Measurements from ENCODE around the gene EDN3.

EDN3 gene, protein sequence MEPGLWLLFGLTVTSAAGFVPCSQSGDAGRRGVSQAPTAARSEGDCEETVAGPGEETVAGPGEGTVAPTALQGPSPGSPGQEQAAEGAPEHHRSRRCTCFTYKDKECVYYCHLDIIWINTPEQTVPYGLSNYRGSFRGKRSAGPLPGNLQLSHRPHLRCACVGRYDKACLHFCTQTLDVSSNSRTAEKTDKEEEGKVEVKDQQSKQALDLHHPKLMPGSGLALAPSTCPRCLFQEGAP

GRCh38 chr20:59300333-59301081 lies at the start of gene EDN3:
Gene EDN3, plus strand, starts transcription at chr20:59300611. Its CDS starts 202 bp downstream, at chr20:59300813.
- DNase-seq (ENCODE audit: low read depth in 1 of 2, low spot score in 1 of 2), result no peak

DNA sequence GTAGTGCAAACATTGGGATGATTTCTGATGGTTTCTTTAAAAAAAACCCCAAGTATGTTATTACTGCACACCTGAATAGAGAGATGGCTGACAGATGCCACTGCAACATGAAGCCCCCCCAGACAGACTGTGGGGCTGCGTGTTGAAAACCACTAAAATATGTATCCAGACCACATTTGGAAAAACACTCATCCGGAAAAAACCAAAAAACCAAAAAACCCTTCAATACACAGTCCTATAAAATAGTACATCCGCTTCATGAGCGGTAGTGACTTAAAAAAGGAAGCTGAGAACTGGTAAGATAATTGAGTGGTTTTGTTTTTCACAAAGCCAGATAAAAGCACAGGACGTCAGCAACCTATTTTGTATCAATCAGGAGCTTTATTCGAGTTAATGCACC lies 47.1 kb upstream of the EDN3 start:
- DNase-seq (ENCODE audit: low read depth in 1 of 2, low spot score in 1 of 2), result no peak

DNA sequence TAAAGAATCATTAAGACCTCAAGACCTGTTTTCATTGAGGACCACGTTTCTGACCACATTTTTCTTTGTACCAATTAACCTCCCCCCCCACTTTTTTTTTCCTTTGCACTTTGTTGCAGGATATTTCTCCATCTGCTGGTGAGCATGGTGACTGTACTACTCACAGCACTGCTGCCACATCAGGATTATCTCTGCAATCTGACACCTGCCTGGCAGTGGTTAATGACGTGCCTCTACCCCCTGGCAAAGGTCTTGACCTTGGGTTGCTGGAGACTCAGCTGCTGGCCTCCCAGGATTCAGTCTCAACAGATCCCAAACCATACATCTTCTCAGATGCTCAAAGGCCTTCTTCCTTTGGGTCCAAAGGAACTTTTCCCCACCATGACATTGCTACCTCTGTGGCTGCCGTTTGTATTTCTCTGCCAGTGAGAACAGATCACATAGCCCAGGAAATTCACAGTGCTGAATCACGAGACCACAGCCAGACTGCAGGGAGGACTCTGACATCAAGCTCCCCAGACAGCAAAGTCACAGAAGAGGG lies 46.6 kb upstream of the EDN3 start:
- DNase-seq (ENCODE audit: low read depth in 1 of 2, low spot score in 1 of 2), result peak in 1 of 2 donors; percentile 3

GRCh38 chr20:59255256-59255655 lies 45.2 kb upstream of the EDN3 start:
- DNase-seq (ENCODE audit: low read depth in 1 of 2, low spot score in 1 of 2), result no peak

DNA sequence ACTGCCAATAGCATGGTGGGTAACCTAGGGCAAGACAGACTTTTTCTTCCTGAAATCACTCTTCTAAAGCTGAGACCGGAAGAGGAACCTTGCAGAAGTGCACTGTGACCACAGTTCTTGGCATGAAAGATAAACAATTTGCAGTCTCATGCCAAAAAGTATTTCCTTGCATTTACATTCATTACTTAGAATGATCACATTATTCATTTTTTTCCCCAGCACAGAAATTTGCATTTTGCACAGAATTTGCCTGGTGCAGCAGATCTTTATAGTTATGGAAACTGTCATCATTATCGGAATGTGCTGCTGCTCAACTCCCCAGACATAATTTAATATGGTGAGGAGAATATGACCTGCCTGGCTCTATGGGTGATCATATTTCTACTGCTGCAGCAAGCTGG lies 42.2 kb upstream of the EDN3 start:
- DNase-seq (ENCODE audit: low read depth in 1 of 2, low spot score in 1 of 2), result no peak

DNA sequence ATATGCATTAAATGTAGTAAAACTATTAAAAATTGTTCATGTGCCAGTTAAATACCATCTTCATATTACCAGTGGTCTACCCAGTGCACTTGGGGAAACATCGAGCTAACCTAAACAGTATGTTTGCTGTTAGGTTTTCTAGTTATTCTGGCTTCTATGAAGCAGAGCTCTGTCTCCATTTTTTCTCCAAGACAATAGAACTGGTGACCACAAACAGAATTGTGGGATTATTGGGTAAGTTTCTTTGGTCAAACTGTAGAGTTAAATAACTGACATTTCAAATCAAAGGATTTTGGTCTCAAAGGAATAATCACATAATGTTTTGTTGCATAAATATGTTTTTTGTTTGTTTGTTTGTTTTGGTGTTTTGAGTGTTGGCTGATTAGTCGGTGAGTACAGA lies 40.5 kb upstream of the EDN3 start:
- no peak for DNase-seq (ENCODE audit: low read depth in 1 of 2, low spot score in 1 of 2)

DNA sequence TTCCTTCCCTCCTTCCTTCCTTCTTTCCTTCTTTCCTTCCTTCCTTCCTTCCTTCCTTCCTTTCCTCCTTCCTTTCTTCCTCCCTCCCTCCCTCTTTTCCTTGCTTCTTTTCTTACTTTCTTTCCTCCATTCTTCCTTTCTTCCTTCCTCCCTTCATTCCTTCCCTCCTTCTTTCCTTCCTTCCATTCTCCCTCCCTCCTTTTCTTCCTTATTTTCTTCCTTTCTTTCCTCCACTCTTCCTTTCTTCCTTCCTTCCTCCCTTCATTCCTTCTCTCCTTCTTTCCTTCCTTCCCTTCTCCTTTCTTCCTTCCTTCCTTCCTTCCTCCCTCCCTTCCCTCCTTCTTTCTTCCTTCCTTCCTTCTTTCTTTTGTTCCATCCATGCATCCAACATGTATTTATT lies 35.1 kb upstream of the EDN3 start:
- DNase-seq (ENCODE audit: low read depth in 1 of 2, low spot score in 1 of 2), result no peak

GRCh38 chr20:59268870-59269269 lies 31.5 kb upstream of the EDN3 start:
- DNase-seq (ENCODE audit: low read depth in 1 of 2, low spot score in 1 of 2), result no peak

DNA sequence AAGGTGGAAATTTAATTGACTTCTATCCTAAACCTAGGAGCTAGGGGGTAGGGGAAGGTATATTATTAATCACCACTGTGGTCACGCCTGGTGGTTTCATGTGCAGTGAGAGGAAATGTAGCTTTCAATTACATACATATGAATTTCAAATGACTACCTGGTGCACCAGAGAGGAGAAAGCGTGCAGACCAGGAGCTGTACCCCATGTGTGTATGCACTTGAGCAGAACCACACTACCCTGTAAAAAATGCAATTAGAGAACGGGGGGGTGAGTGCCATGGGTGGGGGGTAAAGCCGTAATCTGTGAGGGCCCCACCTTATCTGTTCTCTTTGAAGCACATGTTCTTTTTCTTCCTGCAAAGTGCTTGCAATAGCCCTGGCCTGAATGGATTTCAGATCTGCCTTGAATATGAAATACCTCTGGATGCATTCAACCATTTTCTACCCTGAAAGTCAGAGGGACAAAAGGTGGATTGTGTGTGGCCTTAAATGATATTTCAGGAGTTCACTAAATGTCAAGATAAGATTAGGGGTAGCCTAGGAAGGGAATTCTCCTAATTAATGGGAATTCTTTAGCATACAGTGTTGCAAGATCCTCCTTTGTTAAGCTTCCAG lies 30.9 kb upstream of the EDN3 start:
- no peak for DNase-seq (ENCODE audit: low read depth in 1 of 2, low spot score in 1 of 2)

GRCh38 chr20:59270380-59270779 lies 30.0 kb upstream of the EDN3 start:
- no peak for DNase-seq (ENCODE audit: low read depth in 1 of 2, low spot score in 1 of 2)

DNA sequence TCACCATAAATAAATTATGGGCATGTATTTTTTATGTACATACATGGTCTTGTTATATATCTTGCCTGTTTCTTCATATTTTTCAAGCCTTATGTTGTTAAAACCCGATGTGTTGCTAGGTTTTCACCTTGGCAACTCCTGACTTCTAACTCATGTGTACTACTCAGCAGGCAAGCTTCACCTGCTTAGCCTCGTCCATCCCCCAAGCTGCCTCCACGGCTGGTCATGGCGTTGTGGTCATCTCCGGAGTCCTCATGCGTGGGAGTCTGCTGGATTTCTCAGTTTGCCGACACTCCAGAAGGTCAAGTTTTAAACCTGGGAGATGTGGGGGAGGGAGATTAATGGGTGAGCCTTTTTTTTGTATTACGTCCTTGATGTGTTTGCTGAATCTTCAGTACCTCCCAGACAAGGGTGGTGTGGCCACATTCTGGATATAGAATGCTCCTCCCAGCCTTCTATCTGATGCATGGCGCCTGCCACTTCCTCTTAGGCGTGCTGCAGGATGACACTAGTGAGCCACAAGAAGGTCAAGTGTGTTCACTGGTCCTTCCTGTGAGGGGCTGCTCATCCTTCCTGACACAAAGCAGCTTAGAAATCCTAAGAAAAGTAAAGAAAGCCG lies 26.6 kb upstream of the EDN3 start:
- no peak for DNase-seq (ENCODE audit: low read depth in 1 of 2, low spot score in 1 of 2)

GRCh38 chr20:59276938-59277337 lies 23.5 kb upstream of the EDN3 start:
- no peak for DNase-seq (ENCODE audit: low read depth in 1 of 2, low spot score in 1 of 2)

DNA sequence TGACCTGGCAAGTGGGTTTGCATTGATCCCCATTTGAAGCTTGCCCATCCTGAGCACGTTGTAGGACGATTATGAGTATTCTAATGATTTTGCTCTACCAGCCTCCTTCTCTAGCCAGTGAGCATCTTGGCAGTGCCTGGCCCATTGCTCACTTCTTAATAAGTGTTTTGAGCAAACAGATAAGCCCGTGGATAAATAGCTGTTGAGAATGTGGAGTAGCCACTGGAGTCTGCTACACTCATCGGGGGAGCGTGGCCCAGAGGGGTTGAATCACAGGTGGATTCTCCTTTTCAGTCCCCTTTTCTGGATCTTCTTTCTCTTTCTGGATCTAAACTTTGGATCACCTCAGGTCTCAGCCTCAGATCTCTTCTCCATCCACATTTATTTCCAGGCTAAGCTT lies 15.9 kb upstream of the EDN3 start:
- no peak for DNase-seq (ENCODE audit: low read depth in 1 of 2, low spot score in 1 of 2)

- no peak for DNase-seq (ENCODE audit: low read depth in 1 of 2, low spot score in 1 of 2)
These were observed 10.4 kb upstream of the EDN3 start for GRCh38 chr20:59289994-59290393.

- no peak for DNase-seq (ENCODE audit: low read depth in 1 of 2, low spot score in 1 of 2)
These were observed 8.5 kb upstream of the EDN3 start for GRCh38 chr20:59291740-59292383.

- DNase-seq (ENCODE audit: low read depth in 1 of 2, low spot score in 1 of 2), result no peak
These were observed 4.9 kb upstream of the EDN3 start for GRCh38 chr20:59295531-59295930.

GRCh38 chr20:59297686-59298085 lies 2.7 kb upstream of the EDN3 start:
- no peak for DNase-seq (ENCODE audit: low read depth in 1 of 2, low spot score in 1 of 2)

DNA sequence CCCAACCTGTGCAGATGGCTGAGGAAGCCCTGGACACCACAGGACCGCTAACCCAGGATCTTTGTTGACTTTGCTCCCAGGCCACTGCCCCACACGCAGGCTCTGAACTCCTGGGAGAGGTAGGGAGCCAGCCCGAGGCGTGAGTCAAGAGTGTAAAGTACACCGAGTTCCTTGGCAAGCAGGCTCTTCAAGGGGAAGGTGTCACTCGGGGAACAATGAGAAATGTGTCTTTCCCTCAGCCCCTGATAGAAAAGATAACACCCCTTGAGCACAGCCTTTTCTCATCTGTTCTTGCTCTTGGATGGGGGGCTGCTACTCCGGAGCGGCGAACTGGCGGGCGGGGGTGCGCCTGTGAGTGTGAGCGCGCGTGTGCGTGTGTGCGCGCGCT lies 472 bp upstream of the EDN3 start:
- no peak for DNase-seq (ENCODE audit: low read depth in 1 of 2, low spot score in 1 of 2)

DNA sequence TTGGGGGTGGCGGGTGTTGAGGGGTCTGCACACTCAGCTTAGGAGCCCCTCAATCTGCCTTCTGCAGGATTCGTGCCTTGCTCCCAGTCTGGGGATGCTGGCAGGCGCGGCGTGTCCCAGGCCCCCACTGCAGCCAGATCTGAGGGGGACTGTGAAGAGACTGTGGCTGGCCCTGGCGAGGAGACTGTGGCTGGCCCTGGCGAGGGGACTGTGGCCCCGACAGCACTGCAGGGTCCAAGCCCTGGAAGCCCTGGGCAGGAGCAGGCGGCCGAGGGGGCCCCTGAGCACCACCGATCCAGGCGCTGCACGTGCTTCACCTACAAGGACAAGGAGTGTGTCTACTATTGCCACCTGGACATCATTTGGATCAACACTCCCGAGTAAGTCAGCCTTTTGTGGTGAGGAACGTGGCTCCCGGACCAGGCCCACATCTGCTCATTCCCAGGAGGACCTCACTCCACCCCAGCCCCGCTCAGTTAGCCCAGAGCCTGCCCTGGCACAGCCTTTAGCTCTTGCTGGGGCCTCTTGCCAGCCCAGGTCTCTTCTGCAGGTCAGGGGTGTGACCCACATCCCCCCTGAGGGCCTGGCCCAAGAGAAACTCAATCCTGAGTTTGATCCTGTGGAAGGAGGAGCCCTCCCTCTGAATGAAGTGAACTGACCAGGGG lies 1.1 kb downstream of the EDN3 start:
- DNase-seq (ENCODE audit: low read depth in 1 of 2, low spot score in 1 of 2), result no peak

- no peak for DNase-seq (ENCODE audit: low read depth in 1 of 2, low spot score in 1 of 2)
These were observed 5.7 kb downstream of the EDN3 start for GRCh38 chr20:59305908-59306655.
